K562 (cell line): Measurements from ENCODE around the gene KMT2C. TPM values are rescaled to one million over a fixed set of nuclear protein-coding genes. Genes with fewer than 3 reads are reported as not detected.

Experiments
- ATAC-seq: fragments of 200-7000 bp; cut with Tn5 transposase; 3 replicates; pipeline ENCODE4 v1.9.1; 2020; ENCODE audit warnings: moderate library complexity
- BruUV-seq: library from RNA; stranded (reverse); fragments of 400-500 nt; replicated peaks from 2 replicates; lab custom pipeline; 2021; lab: Mats Ljungman, UMichigan
- CTCF ChIA-PET: fragments of 300-600 bp; formaldehyde crosslinking; extraction: SDS; loops from one replicate; lab custom pipeline; 2021; ENCODE audit warnings: low intra/inter-chr PET ratio; lab: Yijun Ruan, JAX
- POLR2A ChIA-PET: fragments of 300-600, 350-650 bp; sonication (Branson Sonifier 250); formaldehyde crosslinking; extraction: SDS; loops from one replicate; lab custom pipeline; 2021; ENCODE audit warnings: antibody characterized with exemption, inconsistent platforms; lab: Yijun Ruan, JAX
- DNase-seq, 4 experiments: peaks; one replicate each; pipeline versions ENCODE4 v3.0.0 to v3.0.0-alpha.2; 2011 to 2018; ENCODE audit warnings: low spot score in 3 of 4, mixed read lengths in 3 of 4; ENCODE audit errors: extremely low read depth in 1 of 4
- FAIRE-seq: peaks from 2 replicates; lab custom pipeline; 2011; peaks lifted over from hg19 to GRCh38; lab: Jason Lieb, UNC
- H2AFZ ChIP-seq: 2 replicates; pipeline ENCODE4 v1.6.0; 2011; ENCODE audit warnings: low read depth, low read length, control low read depth, inconsistent platforms
- H3K27ac ChIP-seq: fragments of 200-600 bp; 3 replicates; pipeline ENCODE4 v1.8.0; 2011; ENCODE audit warnings: low read depth, mild to moderate bottlenecking, control low read depth, inconsistent platforms, low read length, moderate library complexity, mixed read lengths; ENCODE audit errors: extremely low read depth
- H3K27me3 ChIP-seq, 2 experiments: fragments of 300-600 bp in 1 of 2; 2 replicates in 1 of 2; 3 replicates in 1 of 2; pipeline versions ENCODE4 v1.6.0 to v1.8.0; 2011; ENCODE audit warnings: inconsistent platforms in 2 of 2, low read length in 2 of 2, mild to moderate bottlenecking in 1 of 2, mixed read lengths in 1 of 2, moderate library complexity in 1 of 2; ENCODE audit not compliant: control insufficient read depth in 2 of 2, insufficient read depth in 2 of 2
- H3K36me3 ChIP-seq: fragments of 300-600 bp; 3 replicates; pipeline ENCODE4 v1.8.0; 2011; ENCODE audit warnings: mild to moderate bottlenecking, low read length, inconsistent platforms; ENCODE audit not compliant: control insufficient read depth, insufficient read depth
- H3K4me1 ChIP-seq, 2 experiments: fragments of 200-600 bp in 1 of 2; replicated peaks in 1 of 2; 2 replicates in 1 of 2; 3 replicates in 1 of 2; pipeline versions ENCODE4 v1.5.1 to v1.8.0; 2011; ENCODE audit warnings: inconsistent platforms in 2 of 2, low read length in 2 of 2, mild to moderate bottlenecking in 1 of 2, mixed read lengths in 1 of 2, moderate library complexity in 1 of 2; ENCODE audit not compliant: control insufficient read depth in 2 of 2, insufficient read depth in 2 of 2
- H3K4me2 ChIP-seq: 2 replicates; pipeline ENCODE4 v1.6.1; 2011; ENCODE audit warnings: low read length, control low read depth, inconsistent platforms, mixed read lengths; ENCODE audit not compliant: insufficient read depth
- H3K4me3 ChIP-seq: fragments of 200-600 bp; sonication (generic), shearing (Covaris generic); 2 replicates; pipeline ENCODE4 v1.5.1; 2016; ENCODE audit warnings: control low read depth, inconsistent platforms
- H3K79me2 ChIP-seq: fragments of 200-600 bp; 3 replicates; pipeline ENCODE4 v1.8.0; 2011; ENCODE audit warnings: low read length, inconsistent platforms; ENCODE audit not compliant: control insufficient read depth, insufficient read depth
- H3K9ac ChIP-seq, 2 experiments: 2 replicates each; pipeline versions ENCODE4 v1.6.0 to v1.6.1; 2011; ENCODE audit warnings: low read depth in 2 of 2, low read length in 2 of 2, control low read depth in 1 of 2, inconsistent platforms in 1 of 2, mild to moderate bottlenecking in 1 of 2, mixed read lengths in 1 of 2; ENCODE audit not compliant: insufficient read depth in 1 of 2
- H3K9me1 ChIP-seq: one replicate; pipeline ENCODE4 v1.6.0; 2011; ENCODE audit warnings: inconsistent platforms, mild to moderate bottlenecking, low read length, moderate library complexity; ENCODE audit not compliant: control insufficient read depth, insufficient read depth
- H3K9me3 ChIP-seq: replicated peaks from 2 replicates; pipeline ENCODE4 v1.5.1; 2011; ENCODE audit warnings: low read depth, low read length, inconsistent platforms; ENCODE audit not compliant: control insufficient read depth, insufficient read depth
- H4K20me1 ChIP-seq: replicated peaks from 2 replicates; pipeline ENCODE4 v1.6.1; 2011; ENCODE audit warnings: low read length, inconsistent platforms, mixed read lengths; ENCODE audit not compliant: control insufficient read depth, insufficient read depth
- CBX1 ChIP-seq: sonication (generic); IDR thresholded peaks from 2 replicates; pipeline ENCODE4 v1.6.1; 2016; ENCODE audit warnings: antibody characterized with exemption, low read depth, mild to moderate bottlenecking
- DACH1 ChIP-seq: fragments of 450-650 bp; IDR thresholded peaks from 2 replicates; pipeline ENCODE4 v1.6.1; 2018; ENCODE audit not compliant: partially characterized antibody
- GTF2F1 ChIP-seq: IDR thresholded peaks from 2 replicates; pipeline ENCODE4 v1.6.1; 2011; ENCODE audit warnings: low read depth, low read length, improper control_type of control experiment
- HEY1 ChIP-seq: fragments of 250-450 bp; sonication (Bioruptor Pico); IDR thresholded peaks from 2 replicates; pipeline ENCODE4 v1.5.0; 2020; ENCODE audit warnings: mild to moderate bottlenecking, moderate library complexity, borderline replicate concordance
- L3MBTL2 ChIP-seq: fragments of 450-650 bp; IDR thresholded peaks from 2 replicates; pipeline ENCODE4 v1.6.1; 2016; ENCODE audit warnings: mild to moderate bottlenecking, moderate library complexity
- MEF2D ChIP-seq: conservative IDR thresholded peaks from 2 replicates; pipeline ENCODE4 v1.6.1; 2016; ENCODE audit warnings: low read depth, missing genetic modification characterization, missing compliant biosample characterization
- NFE2 ChIP-seq: IDR thresholded peaks from 2 replicates; pipeline ENCODE4 v1.6.1; 2014; ENCODE audit warnings: antibody characterized with exemption, low read depth
- NR2C1 ChIP-seq, 2 experiments: fragments of 450-650 bp; IDR thresholded peaks; 2 replicates each; pipeline ENCODE4 v1.6.1; 2017; ENCODE audit warnings: mild to moderate bottlenecking in 2 of 2, antibody characterized with exemption in 1 of 2, inconsistent platforms in 1 of 2, missing compliant biosample characterization in 1 of 2, missing genetic modification characterization in 1 of 2
- PHTF2 ChIP-seq: fragments of 250-450 bp; sonication (Bioruptor Pico); IDR thresholded peaks from 2 replicates; pipeline ENCODE4 v1.5.0; 2021; ENCODE audit warnings: mild to moderate bottlenecking
- ZFP30 ChIP-seq: fragments of 250-450 bp; sonication (Bioruptor Pico); IDR thresholded peaks from 2 replicates; pipeline ENCODE4 v1.8.0; 2022; ENCODE audit warnings: moderate library complexity, mild to moderate bottlenecking, inconsistent platforms, borderline replicate concordance
- ZZZ3 ChIP-seq: fragments of 450-650 bp; IDR thresholded peaks from 2 replicates; pipeline ENCODE4 v1.6.1; 2016; ENCODE audit warnings: antibody characterized with exemption, mild to moderate bottlenecking, moderate library complexity
- WGBS: fragments of 100-300 bp; shearing (Covaris generic); methylation state at CpG from one replicate; pipeline ENCODE4 v1.1.6; 2016; ENCODE audit warnings: low coverage, mixed read lengths; ENCODE audit not compliant: insufficient coverage; ENCODE audit errors: missing lambda C conversion rate; 5-methylcytosine and 5-hydroxymethylcytosine counted together
- in situ Hi-C: fragments of 300-500 bp; cut with MboI; formaldehyde crosslinking; loops from 4 replicates; pipeline ENCODE4 v1.15.0; 2018; ENCODE audit warnings: inconsistent platforms, mixed read lengths
- intact Hi-C: fragments of 100-400 bp; cut with micrococcal nuclease; formaldehyde crosslinking; loops from 2 replicates; pipeline ENCODE4 v1.14.2; 2022
- polyA plus RNA-seq, 8 experiments: library from polyadenylated mRNA; depleted of rRNA in 4 of 8; stranded (reverse) in 5 of 8; unstranded in 3 of 8; fragments of >200 nt; fragmentation: Nextera tagmentation in 2 of 8; fragmentation: Illumina TruSeq in 1 of 8; extraction: Ambion mirVana in 2 of 8; extraction: Trizol in 1 of 8; gene quantifications; 2 replicates each; pipeline versions ENCODE4 v1.2.1 to v1.2.3, GENCODE V29; 2011 to 2014; ENCODE audit warnings: inconsistent platforms in 1 of 8, missing spikeins in 1 of 8
- total RNA-seq, 7 experiments: library from RNA; depleted of rRNA in 6 of 7; stranded (reverse); fragments of >200 nt in 6 of 7; fragmentation: Illumina TruSeq in 2 of 7; extraction: Trizol in 2 of 7; gene quantifications; 2 replicates each; pipeline versions ENCODE4 v1.2.1 to v1.2.3, GENCODE V29; 2011 to 2021; ENCODE audit warnings: low replicate concordance in 1 of 7
- TF ChIP-seq, protein P1 (sequence below): fragments of 450-650 bp; IDR thresholded peaks from 2 replicates; pipeline ENCODE4 v1.6.1; 2016; ENCODE audit warnings: mild to moderate bottlenecking
- TF ChIP-seq, protein P2 (sequence below): sonication (generic); formaldehyde crosslinking; IDR thresholded peaks from 2 replicates; pipeline ENCODE4 v1.8.0; 2022; ENCODE audit warnings: missing genetic modification reagents, mild to moderate bottlenecking, borderline replicate concordance
- TF ChIP-seq, protein P3 (sequence below): sonication (generic); formaldehyde crosslinking; IDR thresholded peaks from 2 replicates; pipeline ENCODE4 v1.8.1; 2023; ENCODE audit warnings: missing genetic modification reagents, mild to moderate bottlenecking, borderline replicate concordance

Gene KMT2C
- total and polyA plus RNA-seq, 9 of the 15 experiments (the other 6 are each of a cell fraction or from before 2014, with no cell fraction given) = 4.9 to 67.8 (median 27.1) TPM

DNA sequence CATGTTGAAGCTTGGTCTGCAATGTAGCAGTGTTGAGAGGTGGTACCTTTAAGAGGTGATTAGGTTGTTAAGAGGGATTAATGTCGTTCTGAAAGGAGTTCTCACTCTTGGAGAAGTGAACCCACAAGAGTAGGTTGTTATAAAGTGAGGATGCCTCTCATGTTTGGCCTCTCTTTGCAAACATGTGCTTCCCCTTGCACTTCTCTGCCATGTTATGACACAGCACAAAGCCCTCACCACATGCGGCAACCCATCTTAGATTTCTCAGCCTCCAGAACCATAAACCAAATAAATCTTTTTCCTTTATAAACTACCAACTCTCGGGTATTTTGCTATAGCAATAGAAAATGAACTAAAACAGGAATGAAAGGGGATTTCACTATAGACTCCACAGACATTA lies 66.3 kb downstream of the KMT2C start:
- Histone ChIP-seq H4K20me1 (peaks cover 8% of the 10 kb centered on the region; the same call in 1 of the 2 replicates), H3K4me3 (no peak overlapping the region), H3K9me3 (no peaks in the 10 kb centered on the region), H3K4me2 (no peak overlapping the region), H3K36me3 (no peaks in the 10 kb centered on the region), H3K9ac (no peak overlapping the region), H3K79me2 (peaks cover 98% of the 10 kb centered on the region), H3K9me1 (no peaks in the 10 kb centered on the region), H3K27me3 (no peaks in the 10 kb centered on the region), H3K27ac (no peak overlapping the region), H2AFZ (no peak overlapping the region), H3K4me1 (peaks cover 3 to 4% of the 10 kb centered on the region in 2 experiments; a peak in 4 of 5 replicates)
- ChIA-PET CTCF (no interaction called here), POLR2A (interaction anchor here (0.7 kb wide), 1 partner anchor 23 kb away, joined by 4 read pairs; no protein-coding TSS in a partner anchor)
- FAIRE-seq (no peak), ATAC-seq (peak; percentile 35), DNase-seq (no peak)
- intact Hi-C loops = no loop called here
- 42% methylated on average over 3 of the region's 3 CpGs for WGBS
- no TSS peak for BruUV-seq
- in situ Hi-C loops = no loop called here
- TF ChIP-seq NFE2 = peak; percentile 70
- TF ChIP-seq, protein P1, sequence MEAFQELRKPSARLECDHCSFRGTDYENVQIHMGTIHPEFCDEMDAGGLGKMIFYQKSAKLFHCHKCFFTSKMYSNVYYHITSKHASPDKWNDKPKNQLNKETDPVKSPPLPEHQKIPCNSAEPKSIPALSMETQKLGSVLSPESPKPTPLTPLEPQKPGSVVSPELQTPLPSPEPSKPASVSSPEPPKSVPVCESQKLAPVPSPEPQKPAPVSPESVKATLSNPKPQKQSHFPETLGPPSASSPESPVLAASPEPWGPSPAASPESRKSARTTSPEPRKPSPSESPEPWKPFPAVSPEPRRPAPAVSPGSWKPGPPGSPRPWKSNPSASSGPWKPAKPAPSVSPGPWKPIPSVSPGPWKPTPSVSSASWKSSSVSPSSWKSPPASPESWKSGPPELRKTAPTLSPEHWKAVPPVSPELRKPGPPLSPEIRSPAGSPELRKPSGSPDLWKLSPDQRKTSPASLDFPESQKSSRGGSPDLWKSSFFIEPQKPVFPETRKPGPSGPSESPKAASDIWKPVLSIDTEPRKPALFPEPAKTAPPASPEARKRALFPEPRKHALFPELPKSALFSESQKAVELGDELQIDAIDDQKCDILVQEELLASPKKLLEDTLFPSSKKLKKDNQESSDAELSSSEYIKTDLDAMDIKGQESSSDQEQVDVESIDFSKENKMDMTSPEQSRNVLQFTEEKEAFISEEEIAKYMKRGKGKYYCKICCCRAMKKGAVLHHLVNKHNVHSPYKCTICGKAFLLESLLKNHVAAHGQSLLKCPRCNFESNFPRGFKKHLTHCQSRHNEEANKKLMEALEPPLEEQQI = no peak
- TF ChIP-seq, protein P2, sequence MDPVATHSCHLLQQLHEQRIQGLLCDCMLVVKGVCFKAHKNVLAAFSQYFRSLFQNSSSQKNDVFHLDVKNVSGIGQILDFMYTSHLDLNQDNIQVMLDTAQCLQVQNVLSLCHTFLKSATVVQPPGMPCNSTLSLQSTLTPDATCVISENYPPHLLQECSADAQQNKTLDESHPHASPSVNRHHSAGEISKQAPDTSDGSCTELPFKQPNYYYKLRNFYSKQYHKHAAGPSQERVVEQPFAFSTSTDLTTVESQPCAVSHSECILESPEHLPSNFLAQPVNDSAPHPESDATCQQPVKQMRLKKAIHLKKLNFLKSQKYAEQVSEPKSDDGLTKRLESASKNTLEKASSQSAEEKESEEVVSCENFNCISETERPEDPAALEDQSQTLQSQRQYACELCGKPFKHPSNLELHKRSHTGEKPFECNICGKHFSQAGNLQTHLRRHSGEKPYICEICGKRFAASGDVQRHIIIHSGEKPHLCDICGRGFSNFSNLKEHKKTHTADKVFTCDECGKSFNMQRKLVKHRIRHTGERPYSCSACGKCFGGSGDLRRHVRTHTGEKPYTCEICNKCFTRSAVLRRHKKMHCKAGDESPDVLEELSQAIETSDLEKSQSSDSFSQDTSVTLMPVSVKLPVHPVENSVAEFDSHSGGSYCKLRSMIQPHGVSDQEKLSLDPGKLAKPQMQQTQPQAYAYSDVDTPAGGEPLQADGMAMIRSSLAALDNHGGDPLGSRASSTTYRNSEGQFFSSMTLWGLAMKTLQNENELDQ = no peak
- no peak for TF ChIP-seq GTF2F1
- TF ChIP-seq MEF2D (tag) = no peak
- TF ChIP-seq ZFP30 = no peak
- no peak for TF ChIP-seq NR2C1 (IDR thresholded peaks at IDR 0.05)
- no peak for TF ChIP-seq NR2C1 (tag; IDR thresholded peaks at IDR 0.05)
- no peak for TF ChIP-seq PHTF2 (CRISPR knock-in tag)
- no peak for TF ChIP-seq DACH1
- TF ChIP-seq ZZZ3 = no peak
- no peak for TF ChIP-seq HEY1 (CRISPR knock-in tag)
- 0 out of 2 replicates have a peak, but pooled peaks have one; percentile 18 for TF ChIP-seq L3MBTL2
- TF ChIP-seq, protein P3, sequence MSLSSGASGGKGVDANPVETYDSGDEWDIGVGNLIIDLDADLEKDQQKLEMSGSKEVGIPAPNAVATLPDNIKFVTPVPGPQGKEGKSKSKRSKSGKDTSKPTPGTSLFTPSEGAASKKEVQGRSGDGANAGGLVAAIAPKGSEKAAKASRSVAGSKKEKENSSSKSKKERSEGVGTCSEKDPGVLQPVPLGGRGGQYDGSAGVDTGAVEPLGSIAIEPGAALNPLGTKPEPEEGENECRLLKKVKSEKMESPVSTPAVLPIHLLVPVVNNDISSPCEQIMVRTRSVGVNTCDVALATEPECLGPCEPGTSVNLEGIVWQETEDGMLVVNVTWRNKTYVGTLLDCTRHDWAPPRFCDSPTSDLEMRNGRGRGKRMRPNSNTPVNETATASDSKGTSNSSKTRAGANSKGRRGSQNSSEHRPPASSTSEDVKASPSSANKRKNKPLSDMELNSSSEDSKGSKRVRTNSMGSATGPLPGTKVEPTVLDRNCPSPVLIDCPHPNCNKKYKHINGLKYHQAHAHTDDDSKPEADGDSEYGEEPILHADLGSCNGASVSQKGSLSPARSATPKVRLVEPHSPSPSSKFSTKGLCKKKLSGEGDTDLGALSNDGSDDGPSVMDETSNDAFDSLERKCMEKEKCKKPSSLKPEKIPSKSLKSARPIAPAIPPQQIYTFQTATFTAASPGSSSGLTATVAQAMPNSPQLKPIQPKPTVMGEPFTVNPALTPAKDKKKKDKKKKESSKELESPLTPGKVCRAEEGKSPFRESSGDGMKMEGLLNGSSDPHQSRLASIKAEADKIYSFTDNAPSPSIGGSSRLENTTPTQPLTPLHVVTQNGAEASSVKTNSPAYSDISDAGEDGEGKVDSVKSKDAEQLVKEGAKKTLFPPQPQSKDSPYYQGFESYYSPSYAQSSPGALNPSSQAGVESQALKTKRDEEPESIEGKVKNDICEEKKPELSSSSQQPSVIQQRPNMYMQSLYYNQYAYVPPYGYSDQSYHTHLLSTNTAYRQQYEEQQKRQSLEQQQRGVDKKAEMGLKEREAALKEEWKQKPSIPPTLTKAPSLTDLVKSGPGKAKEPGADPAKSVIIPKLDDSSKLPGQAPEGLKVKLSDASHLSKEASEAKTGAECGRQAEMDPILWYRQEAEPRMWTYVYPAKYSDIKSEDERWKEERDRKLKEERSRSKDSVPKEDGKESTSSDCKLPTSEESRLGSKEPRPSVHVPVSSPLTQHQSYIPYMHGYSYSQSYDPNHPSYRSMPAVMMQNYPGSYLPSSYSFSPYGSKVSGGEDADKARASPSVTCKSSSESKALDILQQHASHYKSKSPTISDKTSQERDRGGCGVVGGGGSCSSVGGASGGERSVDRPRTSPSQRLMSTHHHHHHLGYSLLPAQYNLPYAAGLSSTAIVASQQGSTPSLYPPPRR (CRISPR knock-in tag) = no peak
- no peak for TF ChIP-seq CBX1
